Colonic mucosa (tissue), 4 donors: ENCODE results near the gene GPHN. TPM values are rescaled to one million over a fixed set of nuclear protein-coding genes. Genes with fewer than 3 reads are reported as not detected.
"Not testable (repeated sequence)": the region's sequence is repeated elsewhere in the genome, so short reads cannot be mapped to it uniquely, and the experiment has no call there.

Source experiments
- DNase-seq: peaks from one replicate; pipeline ENCODE4 v3.0.0-alpha.2; 2020
- H3K27ac ChIP-seq: fragments of 200-600 bp; one replicate; pipeline ENCODE4 v1.8.0; 2021
- H3K27me3 ChIP-seq: fragments of 200-600 bp; one replicate; pipeline ENCODE4 v1.8.0; 2021
- H3K36me3 ChIP-seq: fragments of 200-600 bp; one replicate; pipeline ENCODE4 v1.8.0; 2021
- H3K4me1 ChIP-seq: fragments of 200-600 bp; one replicate; pipeline ENCODE4 v1.8.0; 2021; ENCODE audit warnings: mild to moderate bottlenecking
- H3K4me3 ChIP-seq: fragments of 200-600 bp; one replicate; pipeline ENCODE4 v1.8.0; 2021
- H3K9ac ChIP-seq, 2 donors: one replicate each; pipeline ENCODE4 v1.7.0; 2013; ENCODE audit warnings: control low read depth in 2 of 2, low read depth in 2 of 2, low read length in 2 of 2
- H3K9me3 ChIP-seq: fragments of 200-600 bp; one replicate; pipeline ENCODE4 v1.8.0; 2021
- CTCF ChIP-seq: fragments of 200-600 bp; IDR thresholded peaks from one replicate; pipeline ENCODE4 v1.8.0; 2022; ENCODE audit warnings: antibody characterized with exemption, mild to moderate bottlenecking
- intact Hi-C: fragments of 100-400 bp; cut with DNase I; formaldehyde crosslinking; loops from one replicate; pipeline ENCODE4 v1.14.1; 2022
- total RNA-seq, 2 donors: library from RNA; stranded (reverse); fragmentation: NEBNext Ultra II Directional in 1 of 2; extraction: Animal tissue kit (Norgen Biotek cat#: 25700) in 1 of 2; gene quantifications; one replicate each; pipeline ENCODE4 v1.2.1, GENCODE V29; 2021
- donor health status: healthy.
- donor health status: DM: no; HTN: no; CAD: no.
- donor health status: DM: no; HTN: no; CAD: no.

The GPHN gene
- total RNA-seq, 2 donors from 2014 or later: 32.0 to 45.2 TPM

GRCh38 chr14:66575014-66575413 is 67.1 kb downstream of the GPHN start:
- H3K9me3 ChIP-seq: no peaks in the 10 kb centered on the region
- no peaks in the 10 kb centered on the region for H3K27me3 ChIP-seq
- no peak overlapping the region for H3K27ac ChIP-seq
- no peaks in the 10 kb centered on the region for H3K4me1 ChIP-seq
- no peak overlapping the region for H3K4me3 ChIP-seq
- DNase-seq: no peak
- H3K9ac ChIP-seq: no peak overlapping the region
- intact Hi-C loops: no loop called here
- TF ChIP-seq CTCF: no peak
- no peaks in the 10 kb centered on the region for H3K36me3 ChIP-seq

- H3K27me3 ChIP-seq: no peaks in the 10 kb centered on the region
- H3K27ac ChIP-seq: no peak overlapping the region
- H3K4me3 ChIP-seq: no peak overlapping the region
- no peaks in the 10 kb centered on the region for H3K4me1 ChIP-seq
- intact Hi-C loops: no loop called here
- no peak for DNase-seq
- no peaks in the 10 kb centered on the region for H3K9me3 ChIP-seq
- no peak overlapping the region for H3K9ac ChIP-seq
- no peak for TF ChIP-seq CTCF
- H3K36me3 ChIP-seq: no peaks in the 10 kb centered on the region
Observed at GRCh38 chr14:66575939-66576338, 68.0 kb downstream of the GPHN start.

GRCh38 chr14:66587753-66588152 is 79.8 kb downstream of the GPHN start:
- H3K9ac ChIP-seq, H3K27ac ChIP-seq, H3K4me3 ChIP-seq, H3K4me1 ChIP-seq, H3K36me3 ChIP-seq, H3K9me3 ChIP-seq, intact Hi-C loops, DNase-seq, H3K27me3 ChIP-seq: not testable (repeated sequence)

- H3K4me1 ChIP-seq: no peaks in the 10 kb centered on the region
Observed at GRCh38 chr14:66595394-66595793, 87.4 kb downstream of the GPHN start.

GRCh38 chr14:66596241-66596985 is 88.5 kb downstream of the GPHN start:
- Histone ChIP-seq H3K4me3 (no peak overlapping the region), H3K27ac (no peak overlapping the region), H3K36me3 (no peaks in the 10 kb centered on the region), H3K9ac (no peak overlapping the region), H3K9me3 (no peaks in the 10 kb centered on the region), H3K4me1 (no peaks in the 10 kb centered on the region), H3K27me3 (no peaks in the 10 kb centered on the region)
- no peak for DNase-seq
- TF ChIP-seq CTCF: no peak
- intact Hi-C loops: no loop called here

More at GRCh38 chr14:66595394-66595793, 87.4 kb downstream of the GPHN start:
- no peak for TF ChIP-seq CTCF
- intact Hi-C loops: no loop called here
- Histone ChIP-seq H3K9me3 (no peaks in the 10 kb centered on the region), H3K9ac (no peak overlapping the region), H3K36me3 (no peaks in the 10 kb centered on the region), H3K27me3 (no peaks in the 10 kb centered on the region), H3K4me3 (no peak overlapping the region), H3K27ac (no peak overlapping the region)
- DNase-seq: no peak

GRCh38 chr14:66600416-66600815 is 92.5 kb downstream of the GPHN start:
- no peak overlapping the region for H3K27ac ChIP-seq
- no peaks in the 10 kb centered on the region for H3K36me3 ChIP-seq
- intact Hi-C loops: no loop called here
- H3K27me3 ChIP-seq: no peaks in the 10 kb centered on the region
- TF ChIP-seq CTCF: no peak
- no peaks in the 10 kb centered on the region for H3K9me3 ChIP-seq
- no peaks in the 10 kb centered on the region for H3K4me1 ChIP-seq
- H3K9ac ChIP-seq: no peak overlapping the region
- H3K4me3 ChIP-seq: no peak overlapping the region
- DNase-seq: no peak
